Panc1 (cell line): Measurements from ENCODE around the gene LEMD2.

Experiments used
- CTCF ChIP-seq: fragments of 450-650 bp; IDR thresholded peaks from 2 replicates; pipeline ENCODE4 v1.5.1; 2017; ENCODE audit warnings: mild to moderate bottlenecking
- POLR2AphosphoS5 ChIP-seq: IDR thresholded peaks from 2 replicates; pipeline ENCODE4 v1.6.1; 2012; ENCODE audit warnings: mild to moderate bottlenecking, low read depth, low read length, moderate library complexity
- REST ChIP-seq, 2 experiments: IDR thresholded peaks; 2 replicates each; pipeline ENCODE4 v1.6.1; 2011 to 2012; ENCODE audit warnings: low read depth in 2 of 2, control low read depth in 1 of 2, low read length in 1 of 2, mild to moderate bottlenecking in 1 of 2, moderate library complexity in 1 of 2; ENCODE audit not compliant: insufficient read depth in 1 of 2
- SIN3A ChIP-seq: IDR thresholded peaks from 2 replicates; pipeline ENCODE4 v1.6.1; 2012; ENCODE audit warnings: low read depth, mild to moderate bottlenecking, low read length, moderate library complexity, borderline replicate concordance; ENCODE audit not compliant: insufficient read depth
- TCF7L2 ChIP-seq: IDR thresholded peaks from 2 replicates; pipeline ENCODE4 v1.6.1; 2011; ENCODE audit warnings: mild to moderate bottlenecking, low read depth, low read length, inconsistent platforms

- TF ChIP-seq CTCF = no peak
- TF ChIP-seq REST (IDR thresholded peaks at IDR 0.05; ENCODE audit: insufficient read depth in 1 of 2, low read depth in 2 of 2, low read length in 1 of 2) = no peak
- no peak for TF ChIP-seq SIN3A
- no peak for TF ChIP-seq POLR2AphosphoS5
- no peak for TF ChIP-seq TCF7L2
These were observed 4.1 kb upstream of the LEMD2 start for GRCh38 chr6:33792981-33793380.
